BLaER1 (cell line): ENCODE results near the gene UNC5CL.
"Not testable (repeated sequence)": the region's sequence is repeated elsewhere in the genome, so short reads cannot be mapped to it uniquely, and the experiment has no call there.

Experiments
- H3K27ac ChIP-seq: shearing (Covaris generic); formaldehyde crosslinking; 2 replicates; pipeline ENCODE4 v1.8.1; 2022
- H3K27me3 ChIP-seq: shearing (Covaris generic); formaldehyde crosslinking; 2 replicates; pipeline ENCODE4 v1.8.1; 2022
- H3K36me3 ChIP-seq: shearing (Covaris generic); formaldehyde crosslinking; 2 replicates; pipeline ENCODE4 v1.8.1; 2022
- H3K4me1 ChIP-seq: shearing (Covaris generic); formaldehyde crosslinking; 2 replicates; pipeline ENCODE4 v1.8.1; 2022
- H3K4me2 ChIP-seq: shearing (Covaris generic); formaldehyde crosslinking; 2 replicates; pipeline ENCODE4 v1.8.1; 2022
- H3K4me3 ChIP-seq: shearing (Covaris generic); formaldehyde crosslinking; 2 replicates; pipeline ENCODE4 v1.8.1; 2022
- H3K9ac ChIP-seq: shearing (Covaris generic); formaldehyde crosslinking; 2 replicates; pipeline ENCODE4 v1.8.1; 2022
- H3K9me3 ChIP-seq: shearing (Covaris generic); formaldehyde crosslinking; 2 replicates; pipeline ENCODE4 v1.8.1; 2022
- H4K20me1 ChIP-seq: shearing (Covaris generic); formaldehyde crosslinking; 2 replicates; pipeline ENCODE4 v1.8.1; 2022
- Cebpa-rat ChIP-seq: shearing (Covaris generic); IDR thresholded peaks from 2 replicates; pipeline ENCODE4 v1.8.1; 2022

UNC5CL gene

DNA sequence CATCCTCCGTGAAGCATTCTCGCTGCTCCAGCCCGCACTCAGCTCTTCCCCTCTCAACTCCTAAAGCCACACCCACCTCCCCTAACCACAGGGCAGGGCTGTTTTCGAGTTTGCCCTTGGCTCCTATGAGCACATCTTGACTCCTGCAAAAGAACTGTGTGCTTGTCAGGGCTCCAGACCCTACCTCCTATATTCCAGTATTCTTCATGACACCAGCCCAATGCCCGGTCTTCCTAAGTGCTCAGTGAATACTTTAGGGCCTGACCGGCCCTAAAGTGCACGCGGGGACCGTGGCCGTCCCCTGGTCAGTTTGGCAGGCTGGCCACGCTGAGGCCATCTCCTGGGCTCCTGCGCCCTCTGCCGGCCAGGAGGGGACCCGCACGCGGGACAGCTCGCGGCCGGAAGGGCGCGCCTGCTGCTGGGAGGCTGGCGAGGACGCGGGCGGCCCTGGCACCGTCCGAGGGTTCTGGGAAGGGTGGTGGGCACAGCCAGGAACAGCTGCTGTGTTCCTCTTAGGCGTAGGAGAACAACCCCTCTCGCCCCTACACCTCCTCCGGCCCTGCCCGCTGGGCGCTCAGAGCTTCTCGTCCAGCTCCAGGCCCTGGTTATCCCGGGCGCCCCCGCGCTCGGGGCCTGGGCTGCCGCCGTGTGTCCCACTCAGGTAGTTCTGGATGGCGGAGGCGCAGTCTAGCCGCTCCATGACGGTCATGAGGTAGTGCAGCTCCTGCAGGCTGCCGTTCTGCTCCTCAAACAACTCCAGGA is 11.0 kb downstream of the UNC5CL start:
- H3K9me3 ChIP-seq = no peaks in the 10 kb centered on the region
- H3K4me2 ChIP-seq = peak overlapping the region; percentile 97
- no peak for TF ChIP-seq Cebpa-rat
- H3K27ac ChIP-seq = peak overlapping the region; percentile 93
- H3K9ac ChIP-seq = peak overlapping the region; percentile 91
- peaks cover 42% of the 10 kb centered on the region for H3K4me1 ChIP-seq
- H3K4me3 ChIP-seq = peak overlapping the region; percentile 76
- no peaks in the 10 kb centered on the region for H3K27me3 ChIP-seq
- peaks cover 14% of the 10 kb centered on the region; the same call in 1 of the 2 replicates for H3K36me3 ChIP-seq
- no peaks in the 10 kb centered on the region for H4K20me1 ChIP-seq

DNA sequence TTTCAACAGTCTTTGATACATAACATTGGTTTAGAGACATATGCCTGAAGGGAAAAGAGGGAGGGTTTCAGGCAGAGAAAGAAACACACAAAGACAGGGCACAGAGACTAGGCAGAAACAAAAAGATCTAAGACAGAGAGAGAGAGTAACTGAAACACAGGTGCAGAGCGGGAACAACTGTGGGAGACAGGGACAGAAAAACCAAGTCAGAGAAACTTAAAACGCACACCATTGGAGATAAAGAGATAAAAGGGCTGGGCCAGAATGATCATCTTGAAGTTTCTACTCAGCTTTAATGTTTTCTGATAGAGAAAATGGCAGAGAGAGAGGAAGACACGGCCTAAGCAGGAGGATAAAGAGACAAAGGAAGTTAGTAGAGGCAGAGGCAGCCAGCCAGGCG is 11.8 kb downstream of the UNC5CL start:
- H4K20me1 ChIP-seq = no peaks in the 10 kb centered on the region
- H3K27me3 ChIP-seq = no peaks in the 10 kb centered on the region
- peak overlapping the region; percentile 91 for H3K9ac ChIP-seq
- H3K4me3 ChIP-seq = peak overlapping the region; percentile 76
- peaks cover 42% of the 10 kb centered on the region for H3K4me1 ChIP-seq
- peak overlapping the region; percentile 97 for H3K4me2 ChIP-seq
- peaks cover 14% of the 10 kb centered on the region; the same call in 1 of the 2 replicates for H3K36me3 ChIP-seq
- peak overlapping the region; percentile 93 for H3K27ac ChIP-seq
- TF ChIP-seq Cebpa-rat = no peak
- H3K9me3 ChIP-seq = no peaks in the 10 kb centered on the region

DNA sequence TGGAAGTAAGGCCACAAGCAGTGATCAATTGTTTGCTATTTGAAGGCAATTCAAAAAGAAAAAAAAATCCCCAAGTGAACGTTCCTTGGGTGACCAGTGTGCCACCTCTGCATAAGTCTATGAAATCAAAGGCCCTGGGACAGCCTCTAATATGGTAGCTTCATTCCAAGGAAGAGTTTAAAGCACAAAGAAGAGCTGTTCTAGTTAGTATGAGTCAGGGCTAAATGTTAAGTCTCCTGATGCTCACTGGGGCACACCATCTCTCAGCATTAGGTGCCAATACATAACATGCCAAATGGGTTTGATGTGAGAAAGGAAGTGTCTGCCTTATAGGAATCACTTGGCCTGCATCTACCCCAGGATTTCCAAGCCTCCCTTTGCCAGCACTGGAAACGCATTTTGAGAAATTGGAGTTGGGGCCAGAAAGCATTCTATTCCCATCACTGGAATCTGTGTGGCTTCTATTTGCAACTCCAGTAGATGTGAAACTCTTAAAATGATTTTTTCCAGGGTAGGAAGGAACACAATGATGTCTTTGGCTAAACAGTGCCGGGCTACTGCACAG is 13.0 kb downstream of the UNC5CL start:
- Histone ChIP-seq H3K27ac (peak overlapping the region; percentile 93; the same call in 1 of the 2 replicates), H3K36me3 (peaks cover 18% of the 10 kb centered on the region; the same call in 1 of the 2 replicates), H3K4me1 (peaks cover 42% of the 10 kb centered on the region), H3K27me3 (no peaks in the 10 kb centered on the region), H3K9me3 (no peaks in the 10 kb centered on the region), H3K4me3 (peak overlapping the region; percentile 76; the same call in 1 of the 2 replicates), H3K9ac (peak overlapping the region; percentile 91; the same call in 1 of the 2 replicates), H3K4me2 (peak overlapping the region; percentile 97), H4K20me1 (no peaks in the 10 kb centered on the region)
- TF ChIP-seq Cebpa-rat = no peak

DNA sequence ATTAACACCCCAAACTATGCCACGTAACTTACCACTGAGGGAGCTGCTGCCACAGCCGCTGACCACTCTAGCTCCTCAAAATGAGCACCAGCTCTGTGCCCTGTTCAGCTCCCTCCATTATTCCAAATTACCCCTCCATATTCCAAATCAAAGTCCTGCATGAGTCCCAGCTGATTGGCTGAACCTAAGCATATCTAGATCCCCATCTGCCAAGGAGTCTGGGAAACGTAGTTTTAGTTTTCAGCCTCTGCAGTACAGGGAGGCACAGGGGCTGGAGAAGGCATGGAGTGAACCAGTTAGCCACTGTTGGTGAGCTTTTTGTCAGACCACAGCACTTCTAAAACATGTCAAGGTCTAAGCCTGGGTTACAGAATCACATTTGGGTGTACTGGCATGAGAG is 15.9 kb downstream of the UNC5CL start:
- no peak overlapping the region for H3K4me3 ChIP-seq
- no peak overlapping the region for H3K9ac ChIP-seq
- no peak overlapping the region for H3K27ac ChIP-seq
- no peak for TF ChIP-seq Cebpa-rat
- no peaks in the 10 kb centered on the region for H3K27me3 ChIP-seq
- H4K20me1 ChIP-seq = no peaks in the 10 kb centered on the region
- no peak overlapping the region for H3K4me2 ChIP-seq
- peaks cover 22% of the 10 kb centered on the region; the same call in 1 of the 2 replicates for H3K36me3 ChIP-seq
- no peaks in the 10 kb centered on the region for H3K9me3 ChIP-seq
- H3K4me1 ChIP-seq = peaks cover 18% of the 10 kb centered on the region

DNA sequence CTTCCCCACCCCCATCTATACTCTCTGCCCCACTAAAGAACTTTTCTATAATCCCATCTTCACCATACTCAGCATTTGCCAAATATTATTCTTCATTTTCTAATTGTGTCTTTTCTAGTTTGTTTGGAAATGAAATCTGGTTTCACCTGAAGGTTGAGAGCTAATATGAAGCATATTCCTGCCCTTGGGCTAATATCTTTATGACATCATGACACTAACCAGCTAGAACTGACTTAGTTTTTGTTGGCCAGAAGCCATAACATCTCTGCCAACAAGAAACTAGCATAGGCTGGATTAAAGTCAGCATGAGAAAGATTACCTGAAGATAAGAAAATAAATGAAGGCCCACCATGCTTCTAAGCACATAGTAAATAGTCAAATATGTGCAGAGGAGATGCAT is 16.7 kb downstream of the UNC5CL start:
- Histone ChIP-seq H3K36me3 (peaks cover 22% of the 10 kb centered on the region; the same call in 1 of the 2 replicates), H3K9me3 (no peaks in the 10 kb centered on the region), H3K4me1 (peaks cover 18% of the 10 kb centered on the region), H3K9ac (no peak overlapping the region), H3K27me3 (no peaks in the 10 kb centered on the region), H4K20me1 (no peaks in the 10 kb centered on the region), H3K27ac (no peak overlapping the region), H3K4me2 (no peak overlapping the region), H3K4me3 (no peak overlapping the region)
- TF ChIP-seq Cebpa-rat = no peak

DNA sequence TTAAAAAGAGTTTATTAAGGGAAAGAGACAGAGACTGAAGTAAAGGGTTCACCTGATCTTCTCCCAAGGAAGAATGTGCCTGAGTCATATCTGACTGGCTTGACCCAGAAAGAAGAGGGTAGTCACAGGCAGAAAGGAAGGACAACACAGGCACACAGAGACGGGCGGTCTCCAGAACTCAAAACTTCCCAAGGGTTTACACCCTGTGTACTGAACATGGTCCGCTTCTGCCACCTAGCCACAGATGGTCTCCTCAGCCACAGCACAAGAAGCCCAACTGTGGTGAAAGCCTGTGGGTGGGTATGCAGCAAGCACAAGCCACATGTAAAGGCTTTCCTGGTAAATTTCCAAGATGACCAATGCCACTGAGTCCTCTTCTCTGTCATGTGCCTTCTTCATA is 17.2 kb downstream of the UNC5CL start:
- no peak for TF ChIP-seq Cebpa-rat
- Histone ChIP-seq H3K4me1 (peaks cover 13% of the 10 kb centered on the region), H3K9me3 (no peaks in the 10 kb centered on the region), H3K36me3 (peaks cover 22% of the 10 kb centered on the region; the same call in 1 of the 2 replicates), H4K20me1 (no peaks in the 10 kb centered on the region), H3K27me3 (no peaks in the 10 kb centered on the region), H3K4me3 (no peak overlapping the region), H3K9ac (no peak overlapping the region), H3K27ac (no peak overlapping the region), H3K4me2 (no peak overlapping the region)

DNA sequence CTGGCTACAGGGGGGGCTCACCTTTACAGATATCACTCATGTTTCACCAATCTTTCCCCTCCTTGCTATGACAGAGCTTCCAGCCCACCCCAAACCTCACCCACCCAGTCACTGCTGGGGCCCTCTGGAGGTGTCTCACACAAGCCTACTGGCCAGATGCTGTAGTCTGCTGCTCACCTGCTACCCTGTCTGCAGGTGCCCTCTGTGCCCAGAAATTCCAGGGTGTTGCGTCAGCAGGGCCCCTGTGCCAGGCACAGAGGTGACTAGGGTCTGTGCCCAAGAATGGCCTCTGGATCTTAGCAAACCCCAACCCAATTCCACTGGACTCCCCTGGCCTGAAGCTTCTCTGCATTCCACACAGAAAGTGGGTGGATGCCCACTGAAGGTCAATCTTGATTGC is 21.4 kb downstream of the UNC5CL start:
- Histone ChIP-seq H3K4me2 (no peak overlapping the region), H3K36me3 (peaks cover 8% of the 10 kb centered on the region; the same call in 1 of the 2 replicates), H3K9ac (no peak overlapping the region), H4K20me1 (no peaks in the 10 kb centered on the region), H3K4me3 (no peak overlapping the region), H3K9me3 (no peaks in the 10 kb centered on the region), H3K4me1 (no peaks in the 10 kb centered on the region), H3K27me3 (no peaks in the 10 kb centered on the region), H3K27ac (no peak overlapping the region)
- TF ChIP-seq Cebpa-rat = no peak

DNA sequence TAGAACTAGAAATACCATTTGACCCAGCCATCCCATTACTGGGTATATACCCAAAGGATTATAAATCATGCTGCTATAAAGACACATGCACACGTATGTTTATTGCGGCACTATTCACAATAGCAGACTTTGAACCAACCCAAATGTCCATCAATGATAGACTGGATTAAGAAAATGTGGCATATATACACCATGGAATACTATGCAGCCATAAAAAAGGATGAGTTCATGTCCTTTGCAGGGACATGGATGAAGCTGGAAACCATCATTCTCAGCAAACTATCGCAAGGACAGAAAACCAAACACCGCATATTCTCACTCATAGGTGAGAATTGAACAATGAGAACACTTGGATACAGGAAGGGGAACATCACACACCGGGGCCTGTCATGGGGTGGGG is 23.2 kb downstream of the UNC5CL start:
- not testable (repeated sequence) for H3K4me3 ChIP-seq, H3K4me1 ChIP-seq, H3K4me2 ChIP-seq, H3K9ac ChIP-seq, H3K27ac ChIP-seq, H4K20me1 ChIP-seq, H3K36me3 ChIP-seq, H3K27me3 ChIP-seq, H3K9me3 ChIP-seq

DNA sequence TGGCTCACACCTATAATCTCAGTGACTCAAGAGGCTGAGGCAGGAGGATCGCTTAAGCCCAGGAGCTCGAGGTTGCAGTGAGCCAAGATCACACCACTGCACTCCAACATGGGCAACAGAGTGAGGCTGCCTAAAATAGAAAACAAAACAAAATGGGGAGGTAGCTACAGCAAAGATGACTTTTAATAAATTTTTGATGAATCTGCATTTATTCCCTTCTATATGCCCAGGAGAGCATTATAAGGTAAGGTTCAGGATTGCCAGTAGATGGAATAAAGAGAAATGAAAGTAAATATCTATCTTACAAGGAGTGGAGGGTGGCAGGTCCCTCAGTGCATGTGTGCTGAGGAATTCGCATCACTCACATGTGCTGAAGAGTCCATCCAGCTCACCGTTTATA is 24.2 kb downstream of the UNC5CL start:
- no peak overlapping the region for H3K9ac ChIP-seq
- no peaks in the 10 kb centered on the region for H3K4me1 ChIP-seq
- no peaks in the 10 kb centered on the region for H3K36me3 ChIP-seq
- H3K27ac ChIP-seq = no peak overlapping the region
- no peak overlapping the region for H3K4me3 ChIP-seq
- no peak for TF ChIP-seq Cebpa-rat
- no peaks in the 10 kb centered on the region for H3K27me3 ChIP-seq
- H4K20me1 ChIP-seq = no peaks in the 10 kb centered on the region
- no peak overlapping the region for H3K4me2 ChIP-seq
- no peaks in the 10 kb centered on the region for H3K9me3 ChIP-seq

DNA sequence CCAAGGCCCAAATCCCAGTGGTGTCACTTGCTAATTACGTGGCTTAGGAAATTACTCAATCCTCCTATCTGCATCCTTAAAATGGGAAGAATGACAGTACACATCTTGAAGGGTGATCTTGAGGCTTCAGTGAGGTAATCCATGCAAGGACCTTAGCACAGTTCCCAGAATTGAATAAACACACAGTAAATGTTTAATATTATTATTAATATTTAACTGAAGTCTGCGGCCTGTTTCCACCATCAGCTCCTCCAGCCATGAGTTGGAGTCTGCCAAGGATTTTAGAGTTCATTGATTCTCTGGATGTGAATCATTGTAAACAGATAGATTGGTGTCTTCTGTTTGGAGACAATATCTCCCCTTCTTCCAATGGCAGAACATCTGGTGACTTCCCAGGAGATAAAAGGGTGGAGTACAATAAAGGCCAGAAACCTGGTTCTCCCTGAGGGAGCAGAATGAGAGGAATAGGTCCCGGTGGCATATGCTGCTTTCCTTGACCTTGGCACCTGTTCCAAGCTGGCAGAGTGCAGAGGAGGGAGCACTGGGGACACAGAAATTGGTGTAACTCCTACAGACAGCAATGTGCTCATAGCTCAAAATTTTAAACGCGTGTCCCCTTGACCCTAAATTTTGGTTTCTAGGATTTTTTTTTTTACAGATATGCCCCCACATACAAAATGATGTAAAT is 25.4 kb downstream of the UNC5CL start:
- Histone ChIP-seq H4K20me1 (no peaks in the 10 kb centered on the region), H3K27ac (no peak overlapping the region), H3K27me3 (no peaks in the 10 kb centered on the region), H3K4me1 (no peaks in the 10 kb centered on the region), H3K9me3 (no peaks in the 10 kb centered on the region), H3K4me3 (no peak overlapping the region), H3K4me2 (no peak overlapping the region), H3K9ac (no peak overlapping the region), H3K36me3 (no peaks in the 10 kb centered on the region)
- no peak for TF ChIP-seq Cebpa-rat
